Parathyroid adenoma (tissue), 2 donors: Measurements from ENCODE around the gene SMARCE1.

ENCODE experiments used
- H2AFZ ChIP-seq: fragments of 300-600 bp; sonication (generic); one replicate; pipeline ENCODE4 v1.7.0; 2017; ENCODE audit warnings: antibody characterized with exemption, mild to moderate bottlenecking
- H3K27ac ChIP-seq: fragments of 300-600 bp; sonication (generic); one replicate; pipeline ENCODE4 v1.7.0; 2017
- H3K27me3 ChIP-seq: fragments of 300-600 bp; sonication (generic); one replicate; pipeline ENCODE4 v1.7.0; 2017; ENCODE audit warnings: low read length; ENCODE audit not compliant: control insufficient read depth, insufficient read depth
- H3K36me3 ChIP-seq: fragments of 300-600 bp; sonication (generic); one replicate; pipeline ENCODE4 v1.7.0; 2017; ENCODE audit warnings: low read length; ENCODE audit not compliant: control insufficient read depth, insufficient read depth
- H3K4me1 ChIP-seq: fragments of 300-600 bp; sonication (generic); one replicate; pipeline ENCODE4 v1.7.0; 2017; ENCODE audit warnings: control low read depth
- H3K4me2 ChIP-seq: fragments of 300-600 bp; sonication (generic); one replicate; pipeline ENCODE4 v1.7.0; 2017; ENCODE audit warnings: low read length
- H3K4me3 ChIP-seq: fragments of 300-600 bp; sonication (generic); one replicate; pipeline ENCODE4 v1.7.0; 2017; ENCODE audit warnings: low read depth, low read length
- H3K79me2 ChIP-seq: fragments of 300-600 bp; sonication (generic); one replicate; pipeline ENCODE4 v1.7.0; 2017; ENCODE audit warnings: control low read depth
- H3K9ac ChIP-seq: fragments of 300-600 bp; sonication (generic); one replicate; pipeline ENCODE4 v1.7.0; 2017; ENCODE audit warnings: mild to moderate bottlenecking
- H3K9me3 ChIP-seq: fragments of 300-600 bp; sonication (generic); one replicate; pipeline ENCODE4 v1.7.0; 2017; ENCODE audit warnings: low read length; ENCODE audit not compliant: control insufficient read depth
- CTCF ChIP-seq: fragments of 300-600 bp; sonication (generic); IDR thresholded peaks from one replicate; pipeline ENCODE4 v1.7.0; 2017; ENCODE audit warnings: antibody characterized with exemption, mild to moderate bottlenecking
- donor health status: primary hyperparathyroidism.

The SMARCE1 gene

DNA sequence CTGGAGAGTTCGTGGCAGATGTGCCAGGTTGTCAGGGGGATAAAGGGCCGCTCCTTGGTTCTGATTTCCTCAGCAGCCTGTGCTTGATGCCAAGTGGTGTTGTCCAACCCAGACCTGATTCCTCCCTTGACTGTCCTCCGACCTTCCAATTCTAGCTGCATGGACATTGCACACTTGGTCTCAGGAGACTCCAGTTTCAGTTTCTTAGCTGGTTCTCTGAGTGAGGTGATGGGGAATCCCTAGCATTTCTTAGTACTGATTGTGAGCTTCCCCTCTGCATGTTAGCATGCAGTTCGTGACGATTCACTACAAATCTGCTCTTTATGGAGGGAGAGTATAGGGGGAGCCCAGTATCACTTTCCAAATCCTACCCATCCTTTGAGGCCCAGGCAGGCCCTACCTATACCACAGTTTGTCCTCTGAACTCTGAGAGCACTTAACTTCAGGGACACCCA lies 70.0 kb downstream of the SMARCE1 start:
- Histone ChIP-seq H3K9me3 (no peaks in the 10 kb centered on the region), H2AFZ (no peak overlapping the region), H3K4me1 (no peaks in the 10 kb centered on the region), H3K9ac (no peak overlapping the region), H3K4me3 (no peak overlapping the region), H3K4me2 (no peak overlapping the region), H3K27ac (no peak overlapping the region), H3K79me2 (no peaks in the 10 kb centered on the region), H3K27me3 (no peaks in the 10 kb centered on the region), H3K36me3 (no peaks in the 10 kb centered on the region)
- TF ChIP-seq CTCF = no peak

DNA sequence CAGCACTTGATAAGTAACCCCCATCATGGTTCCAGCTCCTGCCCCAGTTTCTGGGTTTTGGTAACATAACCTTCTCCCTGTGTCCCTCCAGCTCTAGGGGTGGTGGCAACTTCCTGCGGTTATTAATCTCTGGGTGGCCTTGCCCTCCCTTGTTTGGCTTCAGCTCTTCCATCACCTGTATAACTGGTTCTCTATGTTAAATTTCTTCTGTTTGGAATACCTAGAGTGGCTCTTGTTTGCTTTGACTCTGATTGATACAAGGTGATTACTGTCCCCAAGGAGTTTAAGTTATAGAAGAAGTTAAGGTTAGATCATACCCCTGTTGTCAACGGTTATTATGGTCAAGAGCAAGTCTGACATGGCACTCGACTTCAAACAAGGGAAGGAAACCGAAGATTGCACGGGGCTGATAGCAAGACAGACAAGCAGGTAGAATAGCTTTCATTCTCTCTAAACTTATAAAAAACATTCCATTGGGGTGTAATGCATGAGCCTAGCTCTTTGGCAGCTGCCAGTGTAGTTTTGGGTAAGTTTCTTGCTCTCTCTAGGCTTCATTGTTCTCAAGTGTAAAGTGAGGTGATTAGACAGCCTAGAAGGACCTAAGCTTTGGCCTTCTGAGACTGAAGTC lies 71.4 kb downstream of the SMARCE1 start:
- no peak for TF ChIP-seq CTCF
- H3K9me3 ChIP-seq = no peaks in the 10 kb centered on the region
- H2AFZ ChIP-seq = no peak overlapping the region

More for the DNA sequence above, 71.4 kb downstream of the SMARCE1 start:
- Histone ChIP-seq H3K27me3 (no peaks in the 10 kb centered on the region), H3K27ac (no peak overlapping the region), H3K36me3 (no peaks in the 10 kb centered on the region), H3K9ac (no peak overlapping the region), H3K79me2 (no peaks in the 10 kb centered on the region), H3K4me3 (no peak overlapping the region), H3K4me1 (no peaks in the 10 kb centered on the region), H3K4me2 (no peak overlapping the region)
